Tibial nerve (tissue), 4 donors: ENCODE measurements around the gene ZFY. TPM values are rescaled to one million over a fixed set of nuclear protein-coding genes. Genes with fewer than 3 reads are reported as not detected.

ENCODE experiments used
- DNase-seq, 2 donors: peaks; one replicate each; pipeline ENCODE4 v3.0.0-alpha.2; 2019; ENCODE audit warnings: low spot score in 2 of 2
- H3K27ac ChIP-seq, 4 donors: fragments of 200-600 bp; sonication (generic) in 3 of 4; one replicate each; pipeline ENCODE4 v1.5.1; 2017 to 2019; ENCODE audit warnings: mild to moderate bottlenecking in 1 of 4
- H3K27me3 ChIP-seq, 2 donors: fragments of 200-600 bp; sonication (generic) in 1 of 2; one replicate each; pipeline versions ENCODE4 v1.5.1 to v1.6.0; 2017 to 2019
- H3K36me3 ChIP-seq, 3 donors: fragments of 200-600 bp; sonication (generic); one replicate each; pipeline ENCODE4 v1.5.1; 2018 to 2019
- H3K4me1 ChIP-seq, 4 donors: fragments of 200-600 bp; sonication (generic) in 3 of 4; one replicate each; pipeline ENCODE4 v1.5.1; 2017 to 2019
- H3K4me3 ChIP-seq, 4 donors: fragments of 200-600 bp; sonication (generic) in 3 of 4; one replicate each; pipeline ENCODE4 v1.5.1; 2017 to 2019; ENCODE audit warnings: mild to moderate bottlenecking in 1 of 4, moderate library complexity in 1 of 4
- H3K9me3 ChIP-seq, 4 donors: fragments of 200-600 bp; sonication (generic) in 3 of 4; one replicate each; pipeline ENCODE4 v1.5.1; 2017 to 2019
- CTCF ChIP-seq, 5 experiments: fragments of 200-600 bp in 3 of 5; fragments of 450-650 bp in 2 of 5; sonication (generic) in 3 of 5; IDR thresholded peaks; one replicate each; pipeline ENCODE4 v1.5.1; 2016 to 2019; ENCODE audit warnings: antibody characterized with exemption in 5 of 5, mild to moderate bottlenecking in 3 of 5, moderate library complexity in 2 of 5
- EP300 ChIP-seq, 2 donors: sonication (generic); formaldehyde crosslinking; IDR thresholded peaks; one replicate each; pipeline ENCODE4 v1.6.1; 2017; ENCODE audit warnings: antibody characterized with exemption in 2 of 2, mild to moderate bottlenecking in 1 of 2
- POLR2A ChIP-seq, 2 donors: fragments of 450-650 bp; IDR thresholded peaks; one replicate each; pipeline ENCODE4 v1.6.1; 2017; ENCODE audit warnings: antibody characterized with exemption in 2 of 2, mild to moderate bottlenecking in 2 of 2, moderate library complexity in 2 of 2
- WGBS, 2 donors: methylation state at CpG; one replicate each; pipeline ENCODE4 v1.1.5; 2018; 5-methylcytosine and 5-hydroxymethylcytosine counted together
- total RNA-seq, 4 donors: library from RNA; depleted of rRNA; stranded (reverse); fragments of >200 nt; gene quantifications; one replicate each; pipeline ENCODE4 v1.1.0, GENCODE V29; 2016

The ZFY gene
- total RNA-seq, 4 donors from 2014 or later = 0.30 to 19.2 (median 18.0) TPM; not detected in 1

- H3K9me3 ChIP-seq = no peaks in the 10 kb centered on the region
- DNase-seq = no peak
- H3K27me3 ChIP-seq = no peaks in the 10 kb centered on the region
- no peak overlapping the region for H3K27ac ChIP-seq
- peaks cover 0 to 21% (median 0%) of the 10 kb centered on the region in 4 donors for H3K4me1 ChIP-seq
- no peak overlapping the region for H3K4me3 ChIP-seq
- TF ChIP-seq CTCF (IDR thresholded peaks at IDR 0.05) = no peak
- H3K36me3 ChIP-seq = no peaks in the 10 kb centered on the region
Measured at GRCh38 chrY:3007967-3008366, 72.8 kb downstream of the ZFY start.

DNA sequence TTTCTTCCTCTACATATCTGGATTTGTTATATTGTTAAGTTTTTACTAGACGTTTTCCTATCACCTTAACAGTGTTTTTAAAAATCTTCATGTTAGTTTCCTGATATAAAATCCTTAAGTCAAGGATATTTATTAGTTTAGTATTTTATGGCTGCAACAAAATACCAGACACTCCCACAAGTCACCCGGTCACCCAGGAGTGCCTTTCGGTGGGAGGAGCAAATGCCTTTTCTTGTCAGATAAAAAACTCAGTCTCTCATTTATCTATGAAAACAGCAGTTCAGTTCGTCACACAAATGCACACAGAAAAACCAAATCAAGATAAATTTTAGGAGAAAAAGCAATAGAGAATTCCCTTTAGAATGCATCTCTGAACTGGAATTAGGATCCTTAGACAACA, 77.0 kb downstream of the ZFY start:
- Histone ChIP-seq H3K27ac (no peak overlapping the region), H3K36me3 (no peaks in the 10 kb centered on the region), H3K9me3 (no peaks in the 10 kb centered on the region), H3K4me3 (no peak overlapping the region), H3K4me1 (no peaks in the 10 kb centered on the region), H3K27me3 (no peaks in the 10 kb centered on the region)
- 36% methylated on average over 4 of the region's 4 CpGs; no CpG with 5 or more reads in 1 of the 2 donors for WGBS, 2 donors
- no peak for DNase-seq
- TF ChIP-seq POLR2A (IDR thresholded peaks at IDR 0.05) (no peak), CTCF (IDR thresholded peaks at IDR 0.05) (no peak), EP300 (IDR thresholded peaks at IDR 0.05) (no peak)

- no peak for TF ChIP-seq EP300 (IDR thresholded peaks at IDR 0.05)
- TF ChIP-seq CTCF (IDR thresholded peaks at IDR 0.05) = no peak
- no peak for TF ChIP-seq POLR2A (IDR thresholded peaks at IDR 0.05)
Measured at GRCh38 chrY:3016594-3016993, 81.4 kb downstream of the ZFY start.

DNA sequence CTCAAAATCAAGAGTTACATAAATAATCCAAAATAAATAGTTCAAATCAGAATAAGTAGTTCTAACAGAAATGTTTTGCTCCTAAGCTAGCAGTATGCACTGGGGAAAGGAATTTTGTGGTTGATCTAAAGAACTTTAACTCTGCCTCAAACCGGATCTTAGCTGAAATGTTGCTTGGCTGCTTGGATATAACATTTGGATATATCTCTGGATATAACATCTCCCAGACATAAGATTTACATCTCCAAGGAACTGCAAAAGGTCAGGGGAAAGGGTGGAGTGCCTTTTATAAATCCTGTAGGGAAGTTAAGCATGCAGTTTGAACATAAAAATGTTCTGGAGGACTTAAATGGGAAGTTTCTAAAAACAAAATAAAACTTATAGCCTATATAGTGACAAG, 83.4 kb downstream of the ZFY start:
- no peaks in the 10 kb centered on the region for H3K9me3 ChIP-seq
- H3K4me1 ChIP-seq = no peaks in the 10 kb centered on the region
- no peaks in the 10 kb centered on the region for H3K27me3 ChIP-seq
- no peak for DNase-seq
- 60% methylated on average over 1 of the region's 1 CpG; no CpG with 5 or more reads in 1 of the 2 donors for whole genome bisulfite sequencing, 2 donors
- H3K4me3 ChIP-seq = no peak overlapping the region
- H3K36me3 ChIP-seq = no peaks in the 10 kb centered on the region
- no peak for TF ChIP-seq POLR2A (IDR thresholded peaks at IDR 0.05)
- no peak for TF ChIP-seq CTCF (IDR thresholded peaks at IDR 0.05)
- TF ChIP-seq EP300 (IDR thresholded peaks at IDR 0.05) = no peak
- no peak overlapping the region for H3K27ac ChIP-seq

More at GRCh38 chrY:3016594-3016993, 81.4 kb downstream of the ZFY start:
- Histone ChIP-seq H3K4me3 (no peak overlapping the region), H3K27me3 (no peaks in the 10 kb centered on the region), H3K27ac (no peak overlapping the region), H3K4me1 (no peaks in the 10 kb centered on the region), H3K9me3 (no peaks in the 10 kb centered on the region), H3K36me3 (no peaks in the 10 kb centered on the region)
- 19% methylated on average over 1 of the region's 1 CpG; no CpG with 5 or more reads in 1 of the 2 donors for WGBS, 2 donors
- no peak for DNase-seq

DNA sequence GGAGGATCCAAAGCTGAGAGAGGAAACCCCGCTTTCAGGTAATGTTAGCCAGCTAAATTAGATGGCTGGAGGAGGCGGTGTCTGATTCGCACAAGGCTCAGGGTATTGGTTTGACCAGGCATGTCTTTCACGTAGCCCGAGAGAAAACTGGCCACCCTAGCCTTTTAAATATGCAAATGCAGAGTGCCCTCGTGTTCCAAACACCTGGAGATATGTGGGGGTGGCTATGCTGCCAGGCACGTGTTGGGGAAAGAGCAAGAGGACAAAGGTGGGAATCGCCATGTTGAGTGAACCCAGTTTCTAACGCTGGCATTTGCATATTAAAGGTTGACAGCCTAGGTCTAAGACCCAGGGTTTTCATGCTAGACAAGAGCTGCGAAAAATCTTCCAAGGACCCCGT, 84.4 kb downstream of the ZFY start:
- Histone ChIP-seq H3K9me3 (no peaks in the 10 kb centered on the region), H3K4me3 (no peak overlapping the region), H3K36me3 (no peaks in the 10 kb centered on the region), H3K27ac (no peak overlapping the region), H3K4me1 (no peaks in the 10 kb centered on the region), H3K27me3 (no peaks in the 10 kb centered on the region)
- no peak for DNase-seq
- 87% methylated on average over 11 of the region's 11 CpGs; no CpG with 5 or more reads in 1 of the 2 donors for WGBS, 2 donors
- TF ChIP-seq POLR2A (IDR thresholded peaks at IDR 0.05) = no peak
- no peak for TF ChIP-seq EP300 (IDR thresholded peaks at IDR 0.05)
- no peak for TF ChIP-seq CTCF (IDR thresholded peaks at IDR 0.05)
